ENCODE measurements around the gene AQP12B.
A peak's percentile ranks its signal among the peaks of the same experiment; 100 is the strongest.

Gene AQP12B

GRCh38 chr2:240717681-240718581 is 35.2 kb upstream of the AQP12B start:
- DNase-seq = no peak

DNA sequence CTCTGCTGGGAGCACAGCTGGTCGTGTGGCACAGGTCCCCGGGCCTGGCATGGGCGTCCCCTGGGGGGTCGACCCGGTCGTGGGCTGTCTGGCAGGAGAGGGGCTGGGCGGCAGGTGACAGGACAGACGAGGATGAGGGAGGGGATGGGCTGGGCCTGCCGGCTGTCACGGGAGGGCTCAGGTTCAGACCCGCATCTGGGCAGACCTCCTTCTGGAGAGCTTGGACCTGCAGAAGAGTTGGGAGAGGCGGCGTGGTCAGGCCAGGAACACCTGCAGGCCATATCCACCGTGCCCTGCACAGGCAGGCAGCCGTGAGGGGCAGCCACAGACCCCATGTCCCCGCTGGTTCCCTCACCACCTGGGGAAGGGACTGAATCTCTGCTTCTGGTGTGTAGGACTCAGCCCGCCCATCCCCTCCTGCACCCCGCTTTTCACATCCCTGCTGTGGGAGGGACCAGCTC is 34.5 kb upstream of the AQP12B start:
- no peak for DNase-seq

GRCh38 chr2:240716130-240716798 is 33.6 kb upstream of the AQP12B start:
- DNase-seq = no peak

GRCh38 chr2:240714747-240715725 is 32.4 kb upstream of the AQP12B start:
- DNase-seq = peak; percentile 41

- no peak for DNase-seq
Measured at GRCh38 chr2:240713928-240714746, 31.5 kb upstream of the AQP12B start.

GRCh38 chr2:240713071-240713927 is 30.6 kb upstream of the AQP12B start:
- no peak for DNase-seq

GRCh38 chr2:240712121-240712520 is 29.4 kb upstream of the AQP12B start:
- DNase-seq = no peak

GRCh38 chr2:240711701-240712100 is 29.0 kb upstream of the AQP12B start:
- DNase-seq = no peak

DNA sequence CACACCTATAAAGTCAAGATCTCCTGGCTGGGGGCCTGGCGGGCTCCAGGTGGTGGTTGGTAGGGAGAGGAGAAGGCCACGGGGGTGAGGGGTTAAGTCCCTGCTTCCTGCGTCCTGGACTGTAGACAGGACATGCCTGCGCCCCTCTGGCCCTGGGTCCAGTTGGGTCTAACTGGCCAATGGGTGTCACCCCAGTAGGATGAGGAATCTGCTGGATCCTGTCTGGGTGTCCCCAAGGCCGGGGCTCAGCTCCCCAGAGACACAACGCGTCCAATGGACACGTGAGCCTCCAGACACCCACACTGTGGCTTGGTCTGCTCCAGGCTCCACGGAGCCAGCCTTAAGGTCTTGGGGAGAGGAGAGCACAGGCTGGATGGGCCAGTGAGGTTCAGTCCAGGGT is 28.6 kb upstream of the AQP12B start:
- DNase-seq = no peak

DNA sequence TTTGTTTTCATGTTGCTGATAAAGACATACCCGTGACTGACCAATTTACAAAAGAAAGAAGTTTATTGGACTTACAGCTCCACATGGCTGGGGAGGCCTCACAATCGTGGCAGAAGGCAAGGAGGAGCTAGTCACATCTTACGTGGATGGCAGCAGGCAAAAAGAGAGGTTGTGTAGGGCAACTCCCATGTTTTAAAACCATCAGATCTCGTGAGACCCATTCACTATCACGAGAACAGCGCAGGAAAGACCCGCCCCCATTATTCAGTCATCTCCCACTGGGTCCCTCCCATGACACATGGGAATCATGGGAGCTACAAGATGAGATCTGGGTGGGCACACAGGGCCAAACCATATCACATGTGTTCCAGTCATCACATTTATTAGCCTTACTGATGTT is 25.8 kb upstream of the AQP12B start:
- no peak for DNase-seq

DNA sequence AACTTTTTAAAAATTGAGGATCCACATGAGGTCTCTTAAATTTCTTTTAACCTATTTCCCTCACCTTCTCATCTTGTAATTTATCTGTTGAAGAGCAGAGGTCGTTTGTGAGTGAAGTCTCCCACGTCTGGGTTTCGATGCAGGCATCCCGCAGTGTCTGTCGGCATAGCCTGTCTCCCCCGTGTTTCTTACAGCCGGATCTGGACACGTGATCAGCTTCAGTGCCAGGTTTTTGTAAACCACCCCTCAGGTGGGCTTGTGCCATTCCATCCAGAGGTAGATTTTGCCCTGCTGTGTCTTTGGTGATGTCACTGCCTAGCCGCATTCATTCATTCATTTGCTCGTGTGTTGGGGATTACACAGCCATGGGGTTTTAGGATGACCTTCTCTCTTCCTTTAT is 25.1 kb upstream of the AQP12B start:
- DNase-seq = no peak

GRCh38 chr2:240707043-240707756 is 24.5 kb upstream of the AQP12B start:
- no peak for DNase-seq

DNA sequence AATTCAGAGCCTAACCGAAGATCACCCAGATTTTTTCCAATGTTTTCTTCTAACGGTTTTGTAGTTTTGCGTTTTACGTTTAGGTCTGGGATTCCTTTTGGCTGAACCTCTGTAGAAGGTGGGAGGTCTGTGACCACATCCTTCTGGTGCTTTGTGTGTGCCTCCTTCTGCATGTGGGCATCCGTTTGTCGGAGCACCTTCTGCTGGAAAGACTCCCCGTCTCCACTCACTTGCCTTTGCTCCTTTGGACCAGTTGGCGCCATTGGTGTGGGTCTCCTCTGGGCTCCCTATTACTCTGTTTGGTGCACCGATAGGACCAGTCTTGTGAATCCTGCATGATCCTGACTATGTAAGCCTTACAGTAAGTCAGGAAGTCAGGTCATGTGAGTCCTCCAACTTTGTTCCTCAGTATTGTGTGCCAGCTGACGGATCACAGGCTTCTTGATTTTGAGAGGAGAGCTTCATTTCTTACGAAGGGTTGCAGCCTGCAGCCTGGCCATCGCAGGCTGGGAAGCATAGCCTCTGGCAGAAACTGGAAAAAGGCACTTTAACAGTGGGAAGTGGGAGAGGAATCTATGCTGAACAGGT is 22.6 kb upstream of the AQP12B start:
- DNase-seq = no peak

DNA sequence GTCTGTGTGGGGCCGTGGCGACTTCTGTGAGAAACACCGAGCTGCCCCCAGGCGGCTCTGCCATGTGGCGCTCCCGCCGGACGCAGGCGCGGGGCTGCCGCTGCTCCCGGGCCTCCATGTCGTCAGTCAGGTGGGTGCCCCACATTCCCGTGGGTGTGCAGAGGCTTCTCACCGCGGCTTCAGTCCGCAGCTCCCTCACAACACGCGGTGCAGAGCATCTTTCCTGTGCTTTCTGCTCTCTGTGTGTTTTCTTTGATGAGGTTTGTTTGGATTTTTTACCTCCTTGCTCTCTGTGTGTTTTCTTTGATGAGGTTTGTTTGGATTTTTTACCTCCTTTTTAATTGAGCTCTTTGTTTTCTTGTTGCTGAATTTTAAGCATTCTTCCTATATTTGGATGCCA is 22.0 kb upstream of the AQP12B start:
- no peak for DNase-seq

GRCh38 chr2:240703417-240704341 is 21.0 kb upstream of the AQP12B start:
- DNase-seq = no peak

DNA sequence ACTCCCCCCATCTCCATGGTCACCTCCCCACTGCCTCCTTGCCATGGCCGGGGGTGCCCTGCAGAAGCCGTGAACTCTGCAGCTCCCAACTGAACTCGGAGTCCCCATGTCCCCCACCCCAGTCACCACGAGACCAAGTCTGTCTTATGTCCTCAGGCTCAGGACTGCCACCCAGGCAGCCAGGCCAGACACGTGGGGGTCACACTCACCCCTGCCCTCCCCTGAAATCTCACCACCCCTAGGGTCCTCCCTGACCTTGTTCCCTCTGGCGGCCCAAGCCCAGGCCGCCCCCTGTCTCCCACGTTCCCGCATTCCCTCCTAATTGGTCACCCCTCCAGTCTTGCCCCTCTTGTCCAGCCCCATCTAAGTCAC is 19.9 kb upstream of the AQP12B start:
- DNase-seq = no peak

- no peak for DNase-seq
Measured at GRCh38 chr2:240701736-240702639, 19.3 kb upstream of the AQP12B start.
